Natural killer cell (primary cell): ENCODE data around the gene TATDN2. TPM values are rescaled to one million over a fixed set of nuclear protein-coding genes. Genes with fewer than 3 reads are reported as not detected.

Experiments
- ATAC-seq, 3 donors: fragments of 150-1000 bp in 2 of 3; fragments of 200-7000 bp in 1 of 3; cut with Tn5 transposase; 1 replicate in 1 of 3; 2 replicates in 2 of 3; pipeline ENCODE4 v1.10.0; 2021; ENCODE audit warnings: mild to moderate bottlenecking in 2 of 3, moderate library complexity in 2 of 3
- DNase-seq, 2 donors: peaks; one replicate each; pipeline versions ENCODE4 v3.0.0 to v3.0.0-alpha.2; 2013 to 2021; ENCODE audit warnings: mixed read lengths in 1 of 2
- H3K27ac ChIP-seq: one replicate; pipeline ENCODE4 v1.5.1; 2013; ENCODE audit warnings: mild to moderate bottlenecking, low read length
- H3K27me3 ChIP-seq: one replicate; pipeline ENCODE4 v1.6.1; 2013; ENCODE audit warnings: low read length; ENCODE audit not compliant: control insufficient read depth, insufficient read depth
- H3K36me3 ChIP-seq: one replicate; pipeline ENCODE4 v1.6.1; 2013; ENCODE audit warnings: low read length; ENCODE audit not compliant: control insufficient read depth, insufficient read depth
- H3K4me1 ChIP-seq: one replicate; pipeline ENCODE4 v1.6.1; 2013; ENCODE audit warnings: low read length; ENCODE audit not compliant: control insufficient read depth, insufficient read depth
- H3K4me3 ChIP-seq: one replicate; pipeline ENCODE4 v1.5.1; 2013; ENCODE audit warnings: low read length
- H3K9me3 ChIP-seq: one replicate; pipeline ENCODE4 v1.6.1; 2013; ENCODE audit warnings: low read length; ENCODE audit not compliant: control insufficient read depth, insufficient read depth
- H3K27ac Mint-ChIP-seq, 2 donors: one replicate each; pipeline ENCODE4 v1.8.0; 2022; ENCODE audit warnings: mild to moderate bottlenecking in 2 of 2, mixed read lengths in 2 of 2, moderate library complexity in 1 of 2
- H3K27me3 Mint-ChIP-seq, 2 donors: one replicate each; pipeline ENCODE4 v1.8.0; 2022; ENCODE audit warnings: low read depth in 2 of 2, mixed read lengths in 2 of 2
- H3K36me3 Mint-ChIP-seq: one replicate; pipeline ENCODE4 v1.8.0; 2022; ENCODE audit warnings: mixed read lengths
- H3K4me1 Mint-ChIP-seq, 2 donors: one replicate each; pipeline ENCODE4 v1.8.0; 2022; ENCODE audit warnings: mixed read lengths in 2 of 2
- H3K4me3 Mint-ChIP-seq: one replicate; pipeline ENCODE4 v1.8.0; 2022; ENCODE audit warnings: mild to moderate bottlenecking, moderate library complexity, mixed read lengths
- H3K9me3 Mint-ChIP-seq, 2 donors: one replicate each; pipeline ENCODE4 v1.8.0; 2022; ENCODE audit warnings: mixed read lengths in 2 of 2
- CTCF ChIP-seq: fragments of 200-600 bp; IDR thresholded peaks from one replicate; pipeline ENCODE4 v1.8.0; 2022; ENCODE audit warnings: antibody characterized with exemption
- WGBS: methylation state at CpG from one replicate; pipeline ENCODE4 v1.1.7; 2013; ENCODE audit warnings: missing lambda C conversion rate; ENCODE audit not compliant: insufficient coverage; 5-methylcytosine and 5-hydroxymethylcytosine counted together
- intact Hi-C: fragments of 100-400 bp; cut with micrococcal nuclease; formaldehyde crosslinking; loops from one replicate; pipeline ENCODE4 v1.14.2; 2022
- total RNA-seq, 4 donors: library from RNA; stranded (reverse); fragments of 120-200 nt in 1 of 4; gene quantifications; one replicate each; pipeline versions ENCODE4 v1.2.3 to v1.2.4, GENCODE V29; 2013 to 2022

The TATDN2 gene
- total RNA-seq, 3 donors from 2014 or later (not counting 1 experiment from before 2014, with no cell fraction given): 75.6 to 99.4 (median 88.4) TPM

- Histone ChIP-seq H3K9me3 (no peaks in the 10 kb centered on the region), H3K27me3 (no peaks in the 10 kb centered on the region), H3K4me3 (no peak overlapping the region), H3K4me1 (no peaks in the 10 kb centered on the region), H3K27ac (no peak overlapping the region), H3K36me3 (peaks cover 84% of the 10 kb centered on the region)
- no peak for TF ChIP-seq CTCF
- H3K27me3 Mint-ChIP-seq: no peaks in the 10 kb centered on the region
- no peak overlapping the region for H3K27ac Mint-ChIP-seq
- peaks cover 6% of the 10 kb centered on the region for H3K36me3 Mint-ChIP-seq
- no peak overlapping the region for H3K4me3 Mint-ChIP-seq
- no peak for DNase-seq
- peaks cover 0 to 7% of the 10 kb centered on the region in 2 donors for H3K4me1 Mint-ChIP-seq
- WGBS: 100% methylated on average over 1 of the region's 2 CpGs
- no peaks in the 10 kb centered on the region for H3K9me3 Mint-ChIP-seq
- no peak for ATAC-seq
- intact Hi-C loops: no loop called here
Measured at GRCh38 chr3:10310578-10310977, 62.3 kb downstream of the TATDN2 start.

GRCh38 chr3:10311710-10312109, 63.5 kb downstream of the TATDN2 start:
- no peaks in the 10 kb centered on the region for H3K4me1 ChIP-seq
- DNase-seq (no peak), ATAC-seq (no peak)
- Mint-ChIP-seq H3K27ac (peak overlapping the region in 1 of 2 donors; percentile 49), H3K4me3 (no peak overlapping the region), H3K36me3 (peaks cover 6% of the 10 kb centered on the region), H3K27me3 (no peaks in the 10 kb centered on the region), H3K9me3 (no peaks in the 10 kb centered on the region), H3K4me1 (peaks cover 0 to 7% of the 10 kb centered on the region in 2 donors)
- no peak overlapping the region for H3K4me3 ChIP-seq
- no peaks in the 10 kb centered on the region for H3K27me3 ChIP-seq
- no peaks in the 10 kb centered on the region for H3K9me3 ChIP-seq
- TF ChIP-seq CTCF: no peak
- WGBS: 96% methylated on average over 13 of the region's 13 CpGs
- H3K36me3 ChIP-seq: peaks cover 81% of the 10 kb centered on the region
- H3K27ac ChIP-seq: no peak overlapping the region
- intact Hi-C loops: no loop called here

- TF ChIP-seq CTCF: no peak
- H3K4me3 ChIP-seq: no peak overlapping the region
- H3K27ac ChIP-seq: no peak overlapping the region
- no peaks in the 10 kb centered on the region for H3K27me3 ChIP-seq
- H3K4me1 ChIP-seq: no peaks in the 10 kb centered on the region
- WGBS: 94% methylated on average over 10 of the region's 10 CpGs
- no peaks in the 10 kb centered on the region for H3K9me3 ChIP-seq
- Mint-ChIP-seq H3K4me3 (no peak overlapping the region), H3K27ac (no peak overlapping the region), H3K36me3 (peaks cover 6% of the 10 kb centered on the region), H3K4me1 (peaks cover 0 to 7% of the 10 kb centered on the region in 2 donors), H3K27me3 (no peaks in the 10 kb centered on the region), H3K9me3 (no peaks in the 10 kb centered on the region)
- no peak for DNase-seq
- peaks cover 80% of the 10 kb centered on the region for H3K36me3 ChIP-seq
- intact Hi-C loops: no loop called here
- no peak for ATAC-seq
Measured at GRCh38 chr3:10312391-10312790, 64.1 kb downstream of the TATDN2 start.

- no peak for ATAC-seq
- Histone ChIP-seq H3K27me3 (no peaks in the 10 kb centered on the region), H3K27ac (no peak overlapping the region), H3K4me3 (no peak overlapping the region), H3K36me3 (peaks cover 82% of the 10 kb centered on the region), H3K9me3 (no peaks in the 10 kb centered on the region), H3K4me1 (no peaks in the 10 kb centered on the region)
- peaks cover 0 to 7% of the 10 kb centered on the region in 2 donors for H3K4me1 Mint-ChIP-seq
- DNase-seq: no peak
- H3K36me3 Mint-ChIP-seq: peaks cover 6% of the 10 kb centered on the region
- no peaks in the 10 kb centered on the region for H3K9me3 Mint-ChIP-seq
- no peaks in the 10 kb centered on the region for H3K27me3 Mint-ChIP-seq
- intact Hi-C loops: no loop called here
- no peak overlapping the region for H3K4me3 Mint-ChIP-seq
- peak overlapping the region; percentile 7 to 17 for H3K27ac Mint-ChIP-seq
- no peak for TF ChIP-seq CTCF
- WGBS: 90% methylated on average over 3 of the region's 3 CpGs
Measured at GRCh38 chr3:10312861-10313260, 64.6 kb downstream of the TATDN2 start.
